Cardiac muscle cell (in vitro differentiated cells and primary cell): ENCODE data around the gene NADK2. TPM values are rescaled to one million over a fixed set of nuclear protein-coding genes. Genes with fewer than 3 reads are reported as not detected.
A peak's percentile ranks its signal among the peaks of the same experiment; 100 is the strongest.

Experiments
- DNase-seq, 2 donors: peaks; one replicate each; pipeline versions ENCODE4 v3.0.0 to v3.0.0-alpha.2; 2010 to 2017; ENCODE audit warnings: low read depth in 1 of 2, low spot score in 1 of 2
- H3K27ac ChIP-seq: fragments of 200-600 bp; sonication (generic); 2 replicates; pipeline ENCODE4 v1.5.1; 2016
- H3K27me3 ChIP-seq: fragments of 200-600 bp; sonication (generic); 2 replicates; pipeline ENCODE4 v1.6.0; 2016; ENCODE audit warnings: control low read depth
- H3K36me3 ChIP-seq: fragments of 200-600 bp; sonication (generic); 2 replicates; pipeline ENCODE4 v1.5.1; 2016; ENCODE audit warnings: control low read depth
- H3K4me1 ChIP-seq: fragments of 200-600 bp; sonication (generic); 2 replicates; pipeline ENCODE4 v1.8.1; 2017; ENCODE audit warnings: low read depth, mild to moderate bottlenecking, mixed run types
- H3K4me3 ChIP-seq: fragments of 200-600 bp; sonication (generic); 2 replicates; pipeline ENCODE4 v1.5.1; 2016; ENCODE audit warnings: mild to moderate bottlenecking
- H3K9me3 ChIP-seq: fragments of 200-600 bp; sonication (generic); 2 replicates; pipeline ENCODE4 v1.5.1; 2017; ENCODE audit warnings: low read depth, mild to moderate bottlenecking, control low read depth
- CTCF ChIP-seq: IDR thresholded peaks from 2 replicates; pipeline ENCODE4 v1.5.1; 2012; ENCODE audit warnings: low read depth, mild to moderate bottlenecking, low read length
- polyA plus RNA-seq: library from polyadenylated mRNA; unstranded; fragments of >200 nt; fragmentation: Nextera tagmentation; extraction: Ambion mirVana; gene quantifications from 2 replicates; pipeline ENCODE4 v1.2.1, GENCODE V29; 2016
- total RNA-seq: library from RNA; depleted of rRNA; stranded (reverse); fragments of >200 nt; gene quantifications from 2 replicates; pipeline ENCODE4 v1.2.3, GENCODE V29; 2016

NADK2 gene
- total and polyA plus RNA-seq, 2 experiments from 2014 or later, result 37.8 to 41.3 TPM

GRCh38 chr5:36238502-36239295, 3.0 kb downstream of the NADK2 start:
- Histone ChIP-seq H3K9me3 (no peaks in the 10 kb centered on the region), H3K27me3 (no peaks in the 10 kb centered on the region), H3K4me3 (no peak overlapping the region), H3K4me1 (peaks cover 21% of the 10 kb centered on the region), H3K27ac (peak overlapping the region; percentile 95), H3K36me3 (no peaks in the 10 kb centered on the region)
- DNase-seq, result no peak
- TF ChIP-seq CTCF, result no peak

- Histone ChIP-seq H3K27ac (no peak overlapping the region), H3K4me3 (no peak overlapping the region), H3K4me1 (peaks cover 25% of the 10 kb centered on the region), H3K9me3 (no peaks in the 10 kb centered on the region), H3K27me3 (no peaks in the 10 kb centered on the region), H3K36me3 (no peaks in the 10 kb centered on the region)
- no peak for TF ChIP-seq CTCF
- DNase-seq, result no peak
Observed at GRCh38 chr5:36237751-36238150, 4.0 kb downstream of the NADK2 start.

- no peak overlapping the region for H3K27ac ChIP-seq
- H3K4me1 ChIP-seq, result peaks cover 26% of the 10 kb centered on the region
- H3K36me3 ChIP-seq, result no peaks in the 10 kb centered on the region
- no peaks in the 10 kb centered on the region for H3K27me3 ChIP-seq
- no peak for DNase-seq
- no peaks in the 10 kb centered on the region for H3K9me3 ChIP-seq
- no peak for TF ChIP-seq CTCF
- H3K4me3 ChIP-seq, result no peak overlapping the region
Observed at GRCh38 chr5:36236801-36237200, 4.9 kb downstream of the NADK2 start.

GRCh38 chr5:36232533-36232932, 9.2 kb downstream of the NADK2 start:
- no peak for DNase-seq
- H3K4me1 ChIP-seq, result peaks cover 17% of the 10 kb centered on the region
- no peak overlapping the region for H3K27ac ChIP-seq
- no peak overlapping the region for H3K4me3 ChIP-seq
- H3K9me3 ChIP-seq, result no peaks in the 10 kb centered on the region
- no peaks in the 10 kb centered on the region for H3K27me3 ChIP-seq
- no peaks in the 10 kb centered on the region for H3K36me3 ChIP-seq
- TF ChIP-seq CTCF, result no peak

GRCh38 chr5:36230151-36230790, 11.5 kb downstream of the NADK2 start:
- Histone ChIP-seq H3K27me3 (no peaks in the 10 kb centered on the region), H3K4me3 (no peak overlapping the region), H3K4me1 (peaks cover 14% of the 10 kb centered on the region), H3K9me3 (no peaks in the 10 kb centered on the region), H3K27ac (peak overlapping the region; percentile 54), H3K36me3 (peaks cover 11% of the 10 kb centered on the region)
- no peak for TF ChIP-seq CTCF
- DNase-seq, result no peak
